ENCODE measurements around the gene APOC3. TPM values are rescaled to one million over a fixed set of nuclear protein-coding genes. Genes with fewer than 3 reads are reported as not detected.

The APOC3 gene
- total RNA-seq, 2 donors from 2014 or later = not detected

GRCh38 chr11:116843661-116844060 lies 14.0 kb downstream of the APOC3 start:
- H3K4me1 ChIP-seq (replicated peaks) = no peaks in the 10 kb centered on the region
- H3K9me3 ChIP-seq = no peaks in the 10 kb centered on the region
- no peak overlapping the region for H3K27ac ChIP-seq
- no peak overlapping the region for H3K4me3 ChIP-seq
- DNase-seq (ENCODE audit: low spot score) = no peak
- TF ChIP-seq POLR2A (IDR thresholded peaks at IDR 0.05) (no peak), CTCF (IDR thresholded peaks at IDR 0.05) (no peak), POLR2AphosphoS5 (IDR thresholded peaks at IDR 0.05) (no peak)
- H3K36me3 ChIP-seq = no peaks in the 10 kb centered on the region
- intact Hi-C loops (cut with DNase I) = no loop called here
- no peaks in the 10 kb centered on the region for H3K27me3 ChIP-seq (replicated peaks; ENCODE audit: insufficient read depth)
- 92% methylated on average over 9 of the region's 9 CpGs for WGBS

GRCh38 chr11:116844722-116845121 lies 15.0 kb downstream of the APOC3 start:
- DNase-seq (ENCODE audit: low spot score) = no peak
- H3K4me3 ChIP-seq = no peak overlapping the region
- H3K27me3 ChIP-seq (replicated peaks; ENCODE audit: insufficient read depth) = no peaks in the 10 kb centered on the region
- no peaks in the 10 kb centered on the region for H3K9me3 ChIP-seq
- intact Hi-C loops (cut with DNase I) = no loop called here
- H3K27ac ChIP-seq = no peak overlapping the region
- no peak for TF ChIP-seq POLR2AphosphoS5 (IDR thresholded peaks at IDR 0.05)
- TF ChIP-seq POLR2A (IDR thresholded peaks at IDR 0.05) = no peak
- TF ChIP-seq CTCF (IDR thresholded peaks at IDR 0.05) = no peak
- 86% methylated on average over 4 of the region's 4 CpGs for WGBS
- H3K36me3 ChIP-seq = no peaks in the 10 kb centered on the region
- H3K4me1 ChIP-seq (replicated peaks) = no peaks in the 10 kb centered on the region

- H3K36me3 ChIP-seq = no peaks in the 10 kb centered on the region
- TF ChIP-seq POLR2A (IDR thresholded peaks at IDR 0.05) = no peak
- TF ChIP-seq POLR2AphosphoS5 (IDR thresholded peaks at IDR 0.05) = no peak
- no peak for TF ChIP-seq CTCF (IDR thresholded peaks at IDR 0.05)
- WGBS = 98% methylated on average over 4 of the region's 4 CpGs
- DNase-seq (ENCODE audit: low spot score) = no peak
- intact Hi-C loops (cut with DNase I) = no loop called here
- no peaks in the 10 kb centered on the region for H3K9me3 ChIP-seq
- H3K27me3 ChIP-seq (replicated peaks; ENCODE audit: insufficient read depth) = no peaks in the 10 kb centered on the region
- H3K4me1 ChIP-seq (replicated peaks) = peaks cover 6% of the 10 kb centered on the region
- H3K4me3 ChIP-seq = no peak overlapping the region
- no peak overlapping the region for H3K27ac ChIP-seq
Measured at GRCh38 chr11:116847612-116848011, 17.9 kb downstream of the APOC3 start.

- peaks cover 14% of the 10 kb centered on the region for H3K4me1 ChIP-seq (replicated peaks)
- H3K27ac ChIP-seq = no peak overlapping the region
- no peaks in the 10 kb centered on the region for H3K27me3 ChIP-seq (replicated peaks; ENCODE audit: insufficient read depth)
- H3K36me3 ChIP-seq = no peaks in the 10 kb centered on the region
- H3K4me3 ChIP-seq = no peak overlapping the region
- 96% methylated on average over 12 of the region's 12 CpGs for WGBS
- no peaks in the 10 kb centered on the region for H3K9me3 ChIP-seq
- no peak for DNase-seq (ENCODE audit: low spot score)
- TF ChIP-seq POLR2A (IDR thresholded peaks at IDR 0.05) (no peak), CTCF (IDR thresholded peaks at IDR 0.05) (no peak), POLR2AphosphoS5 (IDR thresholded peaks at IDR 0.05) (no peak)
- intact Hi-C loops (cut with DNase I) = no loop called here
Measured at GRCh38 chr11:116849060-116849459, 19.4 kb downstream of the APOC3 start.

- Histone ChIP-seq H3K27ac (no peak overlapping the region), H3K4me3 (no peak overlapping the region), H3K27me3 (replicated peaks; ENCODE audit: insufficient read depth) (no peaks in the 10 kb centered on the region), H3K4me1 (replicated peaks) (peaks cover 14% of the 10 kb centered on the region), H3K9me3 (no peaks in the 10 kb centered on the region), H3K36me3 (no peaks in the 10 kb centered on the region)
- TF ChIP-seq POLR2A (IDR thresholded peaks at IDR 0.05) (no peak), POLR2AphosphoS5 (IDR thresholded peaks at IDR 0.05) (no peak)
- DNase-seq (ENCODE audit: low spot score) = no peak
- intact Hi-C loops (cut with DNase I) = no loop called here
- 89% methylated on average over 6 of the region's 6 CpGs for WGBS
Measured at GRCh38 chr11:116849486-116849885, 19.8 kb downstream of the APOC3 start.

Measured in prostate gland (tissue), 2 donors.